ENCODE data around the gene PTPRG.
"Not testable (repeated sequence)": the region's sequence is repeated elsewhere in the genome, so short reads cannot be mapped to it uniquely, and the experiment has no call there.

Gene PTPRG

DNA sequence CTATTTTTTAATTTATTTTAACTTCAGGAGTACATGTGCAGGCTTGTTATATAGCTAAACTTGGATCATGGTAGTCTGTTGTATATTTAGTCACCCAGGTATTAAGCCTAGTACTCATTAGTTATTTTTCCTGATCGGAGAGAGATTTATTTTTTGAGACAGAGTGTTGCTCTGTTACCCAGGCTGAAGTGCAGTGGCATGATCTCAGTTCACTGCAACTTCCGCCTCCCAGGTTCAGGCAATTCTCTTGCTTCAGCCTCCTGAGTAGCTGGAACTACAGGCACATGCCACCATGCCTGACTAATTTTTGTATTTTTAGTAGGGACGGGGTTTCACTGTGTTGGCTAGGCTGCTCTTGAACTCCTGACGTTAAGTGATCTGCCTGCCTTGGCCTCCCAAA lies 477.4 kb downstream of the PTPRG start:
- not testable (repeated sequence) for DNase-seq

DNA sequence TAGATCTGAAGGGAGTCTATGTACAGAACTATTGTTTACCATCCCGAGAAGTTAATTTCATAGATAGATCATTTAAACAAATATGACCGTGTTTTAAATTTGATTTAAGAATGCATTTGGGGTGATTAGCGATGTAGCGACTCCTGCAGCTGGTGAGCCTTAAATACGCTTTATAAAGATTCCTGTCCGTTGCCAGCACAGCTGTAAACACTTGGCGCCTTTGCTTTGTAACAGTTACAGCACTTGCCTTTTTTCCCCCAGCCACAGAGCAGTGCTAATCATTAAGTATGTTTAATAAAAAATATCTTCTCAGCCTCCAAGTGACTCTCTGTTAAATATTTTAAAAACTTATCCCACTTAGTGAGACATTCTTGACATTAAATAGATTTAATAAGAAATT lies 478.2 kb downstream of the PTPRG start:
- DNase-seq, result no peak

GRCh38 chr3:62041681-62042080 lies 480.3 kb downstream of the PTPRG start:
- DNase-seq, result no peak

DNA sequence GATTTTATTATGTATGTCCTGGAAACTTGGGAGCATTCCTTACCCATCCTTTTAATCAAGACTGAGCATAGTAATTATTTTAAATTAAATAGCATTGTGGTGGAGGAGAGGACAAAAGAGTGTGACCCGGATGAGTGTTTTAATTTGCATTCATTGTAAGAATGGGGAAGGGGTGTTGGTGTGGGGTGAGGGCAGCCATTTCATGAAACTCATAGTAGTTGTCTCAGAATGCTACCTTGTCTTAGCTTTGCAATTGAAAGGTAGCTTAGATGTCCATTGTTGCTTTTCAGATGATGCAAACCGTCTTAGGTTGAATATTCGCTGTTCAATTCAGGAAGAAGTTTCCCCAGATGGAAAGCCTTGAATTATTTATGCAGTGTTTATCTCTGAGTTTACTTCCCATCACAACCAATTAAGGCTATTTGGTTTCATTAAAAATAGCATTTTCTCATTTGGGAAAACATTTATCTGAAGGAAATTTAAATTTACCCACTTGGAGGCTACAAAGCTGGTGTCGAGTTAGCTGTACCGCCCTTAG lies 483.6 kb downstream of the PTPRG start:
- DNase-seq, result no peak

- DNase-seq, result no peak
Observed at GRCh38 chr3:62046326-62046725, 485.0 kb downstream of the PTPRG start.

- DNase-seq, result no peak
Observed at GRCh38 chr3:62048577-62048976, 487.2 kb downstream of the PTPRG start.

- DNase-seq, result no peak
Observed at GRCh38 chr3:62049033-62049432, 487.7 kb downstream of the PTPRG start.

- DNase-seq, result peak; percentile 13
Observed at GRCh38 chr3:62051506-62051905, 490.1 kb downstream of the PTPRG start.

GRCh38 chr3:62052331-62052730 lies 491.0 kb downstream of the PTPRG start:
- no peak for DNase-seq

DNA sequence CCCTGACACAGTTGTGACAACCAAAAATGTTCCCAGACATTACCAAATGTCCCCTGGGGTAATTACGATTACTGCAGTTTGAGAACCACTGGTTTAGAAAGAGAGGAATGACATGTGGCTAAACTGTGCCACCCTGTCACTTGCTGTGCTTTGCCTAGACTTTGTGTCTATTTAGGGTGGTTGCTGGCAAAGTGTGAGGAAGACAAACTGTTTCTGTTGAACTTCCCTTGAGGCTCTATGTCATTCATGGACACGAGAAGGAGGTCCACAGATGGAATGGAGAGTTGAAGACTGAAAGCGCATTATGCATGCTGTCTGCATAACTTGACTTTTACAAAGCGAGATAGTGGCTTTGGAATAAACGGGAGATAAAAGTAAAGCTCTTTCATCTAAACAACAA lies 495.3 kb downstream of the PTPRG start:
- DNase-seq, result no peak

DNA sequence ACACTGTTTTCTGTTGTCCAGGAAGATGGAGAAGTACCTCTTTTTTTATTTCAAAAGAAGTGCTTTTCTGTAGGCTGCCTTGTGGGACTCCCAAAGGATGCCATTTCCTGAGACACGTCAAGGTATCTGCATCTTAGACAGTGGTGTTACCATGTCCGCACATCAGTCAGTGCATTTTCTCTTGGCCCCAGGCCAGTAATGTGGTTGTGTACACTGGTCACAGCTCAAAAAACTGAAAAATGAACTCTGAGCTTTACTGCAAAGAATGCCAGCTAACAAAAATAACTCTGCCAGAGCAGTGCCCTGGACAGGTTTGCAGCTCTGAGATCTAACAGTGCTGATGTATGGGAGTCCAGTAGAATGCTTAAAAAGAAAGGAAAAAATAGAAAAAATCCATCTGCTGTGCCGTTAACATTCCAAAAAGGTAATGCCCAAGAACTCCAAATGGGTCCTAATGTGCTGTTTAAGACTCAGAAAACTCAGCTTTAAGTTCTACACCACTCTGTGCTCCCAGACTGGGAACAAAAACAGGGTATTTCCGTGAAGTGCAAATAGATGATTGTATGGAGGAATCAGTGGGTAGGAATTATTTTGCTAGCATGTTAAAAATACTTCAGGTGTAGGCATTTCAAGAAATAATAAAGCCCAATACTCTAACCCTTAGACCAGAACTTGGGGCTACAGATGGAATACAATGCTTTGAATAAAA lies 496.1 kb downstream of the PTPRG start:
- DNase-seq, result no peak

DNA sequence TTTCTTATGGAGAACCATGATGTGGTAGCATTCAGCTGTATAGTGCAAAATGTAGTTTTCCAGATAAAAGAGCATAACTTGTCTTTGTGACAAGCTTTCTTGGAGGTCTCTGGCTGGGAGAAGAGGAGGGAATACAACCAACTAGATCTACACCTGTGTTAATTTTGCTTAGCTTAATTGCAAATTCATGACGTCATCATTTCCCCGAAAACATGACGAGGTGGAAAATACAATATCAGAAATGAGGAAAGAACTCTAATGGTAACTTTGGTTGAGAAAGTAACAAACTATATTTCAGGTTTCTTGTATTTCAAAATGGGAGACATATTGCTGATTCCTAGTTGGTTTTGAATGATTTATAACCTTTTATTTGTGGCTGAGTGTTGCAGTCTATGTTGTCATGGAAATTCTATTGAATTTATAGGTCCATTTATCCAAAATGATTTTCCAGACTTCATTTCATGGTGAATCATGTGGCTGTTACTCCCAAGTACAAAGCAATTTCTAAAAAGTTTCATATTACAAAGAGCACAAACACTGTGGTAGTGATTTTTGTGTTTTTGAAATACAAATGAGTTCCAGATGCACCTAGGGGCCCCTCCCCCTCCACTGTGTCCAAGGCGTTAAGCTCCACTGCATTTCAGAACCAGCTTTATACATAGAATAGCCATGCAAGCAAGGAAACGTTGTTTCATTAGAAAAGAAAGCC lies 504.8 kb downstream of the PTPRG start:
- DNase-seq, result no peak

- DNase-seq, result no peak
Observed at GRCh38 chr3:62068337-62068736, 507.0 kb downstream of the PTPRG start.

DNA sequence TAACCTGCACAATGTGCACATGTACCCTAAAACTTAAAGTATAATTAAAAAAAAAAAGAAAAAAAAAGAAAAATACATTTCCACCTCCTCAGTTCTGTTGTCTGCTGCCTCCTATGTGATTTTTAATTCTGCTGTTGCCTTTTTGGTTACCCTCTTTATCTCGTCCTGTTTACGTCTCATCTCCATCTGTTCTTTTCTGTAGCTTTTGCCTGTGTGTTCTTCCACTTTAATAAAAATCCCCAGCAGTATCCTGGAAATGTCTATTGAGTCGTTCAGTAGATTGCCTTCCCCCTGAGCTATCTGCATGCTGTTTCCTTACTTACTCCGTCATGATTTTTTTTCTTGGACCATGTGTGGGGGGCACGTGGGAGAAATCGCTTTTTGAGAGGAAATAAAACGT lies 509.5 kb downstream of the PTPRG start:
- DNase-seq, result peak; percentile 5

DNA sequence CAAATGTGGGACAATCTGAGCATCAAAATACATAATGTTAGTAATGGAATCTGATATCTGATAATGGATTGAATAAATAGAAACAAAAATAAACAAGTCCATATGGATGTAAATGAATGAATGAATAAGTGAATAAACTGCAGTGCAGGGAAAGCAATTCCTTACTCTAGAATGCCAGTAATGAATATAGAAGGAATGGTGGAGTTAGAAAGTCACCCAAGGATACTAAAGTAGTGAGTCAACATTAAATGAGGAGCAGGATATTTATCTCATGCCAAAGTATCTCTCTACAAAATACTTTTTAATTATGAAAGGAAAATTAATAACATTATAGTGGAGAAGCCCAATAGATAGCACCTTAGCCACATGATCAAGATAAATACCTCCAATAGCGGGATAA lies 511.7 kb downstream of the PTPRG start:
- DNase-seq, result no peak

- DNase-seq, result no peak
Observed at GRCh38 chr3:62084558-62084957, 523.2 kb downstream of the PTPRG start.

GRCh38 chr3:62088472-62089104 lies 527.2 kb downstream of the PTPRG start:
- no peak for DNase-seq

DNA sequence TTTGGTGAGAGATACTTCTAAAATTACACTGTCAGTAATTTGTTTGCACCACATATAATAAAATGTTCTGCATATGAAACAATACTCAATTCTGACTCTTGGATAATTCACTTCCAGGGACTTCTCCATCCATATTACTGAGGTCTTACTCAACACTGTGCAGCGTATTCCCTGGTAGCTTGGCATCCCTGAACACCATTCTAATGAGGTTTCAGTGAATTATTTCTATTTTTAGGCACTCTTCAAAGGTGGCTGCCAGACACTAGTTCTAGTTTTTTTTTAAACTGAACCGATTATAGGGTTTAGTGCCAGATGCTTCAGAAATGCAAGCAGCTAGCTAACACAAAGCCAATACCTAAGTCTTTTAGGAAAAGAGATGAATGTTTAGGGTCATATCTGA lies 528.7 kb downstream of the PTPRG start:
- no peak for DNase-seq

- no peak for DNase-seq
Observed at GRCh38 chr3:62090519-62090918, 529.1 kb downstream of the PTPRG start.

DNA sequence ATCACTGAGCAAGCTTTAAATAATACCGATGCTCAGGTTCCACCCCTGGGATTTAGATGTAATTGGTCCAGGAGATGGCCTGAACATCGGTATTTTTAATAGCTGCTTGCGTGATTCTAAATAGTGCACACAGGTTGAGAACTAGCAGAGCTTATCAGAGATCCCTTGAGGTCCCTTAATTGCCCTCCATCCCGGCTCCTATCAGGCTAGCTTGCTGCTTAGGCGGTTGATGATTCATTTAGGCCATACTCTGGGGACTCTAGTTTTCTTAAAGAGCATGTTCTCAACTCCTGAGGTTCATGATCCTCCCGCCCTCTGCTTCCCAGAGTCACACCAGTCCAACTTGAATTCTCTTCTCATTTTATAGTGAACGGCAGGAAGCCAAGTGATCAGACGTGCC lies 531.7 kb downstream of the PTPRG start:
- DNase-seq, result no peak

- no peak for DNase-seq
Observed at GRCh38 chr3:62094461-62094860, 533.1 kb downstream of the PTPRG start.

GRCh38 chr3:62095080-62095479 lies 533.7 kb downstream of the PTPRG start:
- DNase-seq, result no peak

- DNase-seq, result no peak
Observed at GRCh38 chr3:62095756-62096155, 534.4 kb downstream of the PTPRG start.

DNA sequence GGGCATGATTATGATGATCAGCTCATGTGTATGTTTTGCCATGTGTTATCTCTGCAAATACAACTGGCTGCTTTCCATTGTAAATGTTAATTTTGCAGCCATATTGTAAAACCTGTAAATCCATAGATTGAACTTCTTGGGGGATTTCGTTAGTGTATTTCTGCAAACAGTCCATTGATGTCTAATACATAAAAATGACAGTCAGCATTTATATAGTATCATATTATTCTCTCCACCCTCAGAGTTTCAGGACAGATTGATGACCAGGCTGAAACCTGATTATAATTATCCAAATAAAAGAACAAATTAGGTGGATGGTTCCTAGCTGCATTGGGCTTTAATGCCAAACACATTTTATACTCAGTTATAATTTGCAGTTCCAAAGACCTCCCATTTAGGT lies 535.1 kb downstream of the PTPRG start:
- DNase-seq, result no peak
